HG03575 (cell line): ENCODE data around the gene RNASE13.
"Not testable (repeated sequence)": the region's sequence is repeated elsewhere in the genome, so short reads cannot be mapped to it uniquely, and the experiment has no call there.

ENCODE experiments used
- ATAC-seq: cut with Tn5 transposase; IDR thresholded peaks from one replicate; pipeline ENCODE4 v1.9.1; 2021; ENCODE audit not compliant: unreplicated experiment, insufficient number of reproducible peaks, low FRiP score; ENCODE audit errors: extremely low read depth

The RNASE13 gene

DNA sequence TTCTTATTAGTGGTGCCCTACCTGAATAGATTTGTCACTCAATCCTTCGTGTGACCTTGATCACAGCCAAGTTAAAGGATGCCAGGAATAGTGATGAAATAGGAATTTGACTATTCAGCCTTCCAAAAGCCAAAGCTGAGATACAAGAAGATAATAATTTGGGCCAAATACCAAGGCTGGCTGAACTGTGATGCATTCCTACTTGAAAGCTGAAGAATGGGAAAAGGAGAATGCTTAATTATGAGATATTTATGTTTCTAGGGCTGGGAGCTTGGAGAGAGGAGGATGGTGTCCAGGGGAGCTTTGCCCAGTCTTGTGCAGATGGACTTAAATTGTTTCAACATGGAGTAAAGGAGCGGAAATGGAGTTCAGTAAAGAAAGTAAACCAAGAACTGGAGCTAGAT is 12.8 kb upstream of the RNASE13 start:
- no peak for ATAC-seq

DNA sequence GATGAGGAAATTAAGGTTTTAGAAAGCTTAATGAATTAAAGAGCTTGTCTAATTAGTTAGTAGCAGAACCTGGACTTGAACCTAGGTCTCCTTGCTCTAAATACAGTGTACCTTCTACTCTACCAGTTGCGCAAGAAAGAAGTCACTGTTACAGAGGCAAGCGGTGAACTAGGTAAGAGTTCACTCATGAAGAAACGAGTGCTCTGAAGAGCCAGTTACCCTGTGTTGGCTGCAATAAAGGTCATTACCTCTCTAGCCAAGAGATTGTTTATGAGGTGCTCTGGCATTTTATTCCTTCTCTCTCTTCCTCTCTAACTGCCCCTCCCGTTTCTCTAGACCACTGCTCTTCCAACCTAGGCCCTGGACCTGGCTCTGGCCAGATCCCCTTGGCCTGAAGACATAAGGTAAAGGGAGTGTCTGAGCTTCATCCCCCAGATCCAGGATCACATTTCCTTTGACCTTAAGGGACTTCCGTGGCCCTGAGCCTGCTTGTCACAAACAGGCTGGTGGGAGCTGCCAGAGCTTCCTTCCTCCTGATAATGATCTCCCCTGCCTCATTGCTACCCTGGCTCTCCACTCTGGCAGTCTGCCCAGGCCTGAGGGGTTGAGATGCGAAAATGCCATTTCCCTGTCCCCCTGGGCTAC is 9.5 kb upstream of the RNASE13 start:
- ATAC-seq = no peak

DNA sequence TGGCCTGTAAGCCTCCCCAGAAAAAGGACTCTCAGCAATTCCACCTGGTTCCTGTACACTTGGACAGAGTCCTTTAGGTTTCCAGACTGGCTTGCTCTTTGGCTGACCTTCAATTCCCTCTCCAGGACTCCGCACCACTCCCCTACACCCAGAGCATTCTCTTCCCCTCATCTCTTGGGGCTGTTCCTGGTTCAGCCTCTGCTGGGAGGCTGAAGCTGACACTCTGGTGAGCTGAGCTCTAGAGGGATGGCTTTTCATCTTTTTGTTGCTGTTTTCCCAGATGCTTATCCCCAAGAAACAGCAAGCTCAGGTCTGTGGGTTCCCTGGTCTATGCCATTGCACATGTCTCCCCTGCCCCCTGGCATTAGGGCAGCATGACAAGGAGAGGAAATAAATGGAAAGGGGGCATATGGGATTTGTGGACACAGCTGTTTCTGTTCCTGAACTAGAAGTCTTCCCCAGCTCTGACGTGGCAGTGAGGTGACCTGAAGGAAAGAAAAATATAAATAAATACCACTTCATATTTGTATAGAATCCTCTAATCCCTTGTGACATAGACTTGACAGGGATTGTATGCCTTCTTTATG is 8.9 kb upstream of the RNASE13 start:
- ATAC-seq = no peak

DNA sequence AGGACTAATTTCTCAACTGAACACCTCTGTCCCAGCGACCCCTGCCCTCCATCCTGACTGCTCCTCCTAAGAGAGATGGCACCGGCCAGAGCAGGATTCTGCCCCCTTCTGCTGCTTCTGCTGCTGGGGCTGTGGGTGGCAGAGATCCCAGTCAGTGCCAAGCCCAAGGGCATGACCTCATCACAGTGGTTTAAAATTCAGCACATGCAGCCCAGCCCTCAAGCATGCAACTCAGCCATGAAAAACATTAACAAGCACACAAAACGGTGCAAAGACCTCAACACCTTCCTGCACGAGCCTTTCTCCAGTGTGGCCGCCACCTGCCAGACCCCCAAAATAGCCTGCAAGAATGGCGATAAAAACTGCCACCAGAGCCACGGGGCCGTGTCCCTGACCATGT is 8.3 kb upstream of the RNASE13 start:
- no peak for ATAC-seq

DNA sequence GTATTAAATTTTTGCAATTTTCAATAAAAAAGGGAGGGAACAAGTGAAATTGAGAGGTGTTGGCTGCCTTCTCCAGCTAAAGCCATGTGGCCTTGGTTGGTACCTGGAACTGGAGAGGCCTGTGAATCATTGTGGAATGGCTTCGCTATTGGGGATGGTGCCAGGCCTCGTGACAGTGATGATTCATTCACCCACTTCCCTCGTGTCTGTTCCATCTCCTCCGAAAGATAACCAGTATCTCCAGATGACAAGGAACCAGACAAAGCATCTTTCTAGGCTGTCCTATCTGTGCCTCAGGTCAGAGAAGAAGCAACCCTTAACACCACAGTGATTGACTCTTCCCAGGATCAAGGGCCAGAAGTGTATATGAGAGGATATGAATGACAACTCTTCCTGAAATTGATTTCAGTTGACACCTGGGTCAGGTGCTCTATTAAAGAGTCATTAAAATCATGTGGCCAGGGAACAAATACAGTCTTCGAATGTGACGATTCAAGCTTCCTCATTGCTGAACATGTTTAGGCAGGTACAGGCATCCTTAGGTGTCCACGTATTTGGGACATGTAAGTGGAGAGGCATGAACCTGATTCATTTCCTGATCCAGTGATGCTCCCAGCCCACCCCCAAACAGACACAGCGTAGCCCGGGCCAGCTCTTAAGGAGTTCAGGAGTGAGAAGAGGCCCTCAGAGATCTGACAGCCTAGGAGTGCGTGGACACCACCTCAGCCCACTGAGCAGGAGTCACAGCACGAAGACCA is 7.2 kb upstream of the RNASE13 start, which contains the start of gene RNASE7:
Gene RNASE7 (plus strand): TSS at position 687 of the 758 bp plus-strand sequence. CDS start 631 bp downstream, outside the sequence.
- no peak for ATAC-seq

DNA sequence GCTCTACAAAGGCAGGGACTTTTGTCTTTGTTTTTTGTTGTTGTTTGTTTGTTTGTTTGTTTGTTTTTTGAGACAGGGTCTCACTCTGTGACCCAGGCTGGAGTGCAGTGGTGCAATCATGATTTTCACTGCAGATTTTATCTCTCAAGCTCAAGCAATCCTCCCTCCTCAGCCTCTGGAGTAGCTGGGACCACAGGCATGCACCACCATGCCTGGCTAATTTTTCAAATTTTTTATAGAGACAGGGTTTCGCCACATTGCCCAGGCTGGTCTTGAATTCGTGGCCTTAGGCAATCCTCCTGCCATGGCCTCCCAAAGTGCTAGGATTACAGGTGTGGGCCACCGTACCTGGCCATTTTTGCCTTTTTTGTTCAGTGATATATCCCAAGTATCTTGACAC is 6.3 kb upstream of the RNASE13 start:
- ATAC-seq = not testable (repeated sequence)

DNA sequence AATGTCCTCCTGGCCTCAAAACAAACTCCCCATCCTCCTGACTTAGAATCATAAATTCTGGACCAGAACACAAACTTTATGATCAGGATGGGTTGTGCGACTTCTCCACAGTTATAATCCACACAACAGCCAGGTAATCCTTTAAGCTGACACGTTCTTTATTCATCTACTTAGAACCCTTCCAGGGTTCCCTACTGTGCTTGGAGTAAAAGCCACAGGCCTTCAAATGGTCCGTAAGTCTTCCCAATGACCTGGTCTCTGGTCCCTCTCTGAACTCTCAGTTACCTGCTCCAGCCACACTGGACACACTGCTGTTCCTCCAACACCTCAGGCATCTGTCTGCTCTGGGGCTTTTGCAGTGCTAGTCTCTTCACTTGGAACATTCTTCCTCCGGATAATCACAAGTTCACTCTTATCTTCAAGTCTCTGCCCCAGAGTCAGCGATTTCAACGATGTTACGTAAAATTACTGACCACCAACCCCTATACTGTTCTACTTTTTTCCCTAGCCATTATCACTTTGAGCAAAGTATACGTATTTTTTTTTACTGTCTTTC is 5.8 kb upstream of the RNASE13 start:
- ATAC-seq = no peak

DNA sequence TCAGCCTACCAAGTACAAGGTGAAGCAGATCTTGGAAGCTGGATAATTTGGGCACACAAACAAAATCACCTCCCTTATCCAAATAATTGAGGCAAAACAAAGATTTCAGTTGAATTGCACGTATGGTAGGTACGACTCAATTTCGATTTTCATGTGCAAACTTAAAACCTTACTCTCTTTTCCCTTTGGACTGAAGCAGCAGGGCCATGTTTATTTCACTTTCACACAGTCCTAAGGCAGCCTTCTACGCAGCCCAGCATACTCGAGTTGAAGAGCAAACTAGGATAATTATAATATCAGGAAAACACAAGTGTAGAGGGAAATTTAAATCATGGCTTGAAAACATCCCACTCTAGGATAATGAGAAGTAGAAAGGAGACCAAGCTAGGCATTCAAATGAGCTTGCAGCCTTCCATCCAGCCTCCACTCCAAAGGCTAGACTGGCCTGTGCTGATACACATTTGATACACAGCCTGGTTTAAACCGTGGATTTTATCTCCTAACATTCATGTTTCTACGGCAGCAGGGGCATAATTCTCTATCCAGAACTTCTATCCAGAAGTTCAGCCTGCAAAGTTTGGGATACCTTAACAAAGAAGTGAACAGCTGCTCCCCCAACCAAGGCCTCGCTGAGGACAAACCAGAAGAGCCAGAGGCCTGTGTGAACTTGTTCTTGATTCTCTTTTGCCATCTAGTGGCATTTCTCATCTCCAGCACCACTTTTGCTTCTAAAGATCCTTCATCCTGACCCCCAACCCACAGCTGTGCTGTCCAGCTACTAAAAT is 5.2 kb upstream of the RNASE13 start:
- no peak for ATAC-seq

DNA sequence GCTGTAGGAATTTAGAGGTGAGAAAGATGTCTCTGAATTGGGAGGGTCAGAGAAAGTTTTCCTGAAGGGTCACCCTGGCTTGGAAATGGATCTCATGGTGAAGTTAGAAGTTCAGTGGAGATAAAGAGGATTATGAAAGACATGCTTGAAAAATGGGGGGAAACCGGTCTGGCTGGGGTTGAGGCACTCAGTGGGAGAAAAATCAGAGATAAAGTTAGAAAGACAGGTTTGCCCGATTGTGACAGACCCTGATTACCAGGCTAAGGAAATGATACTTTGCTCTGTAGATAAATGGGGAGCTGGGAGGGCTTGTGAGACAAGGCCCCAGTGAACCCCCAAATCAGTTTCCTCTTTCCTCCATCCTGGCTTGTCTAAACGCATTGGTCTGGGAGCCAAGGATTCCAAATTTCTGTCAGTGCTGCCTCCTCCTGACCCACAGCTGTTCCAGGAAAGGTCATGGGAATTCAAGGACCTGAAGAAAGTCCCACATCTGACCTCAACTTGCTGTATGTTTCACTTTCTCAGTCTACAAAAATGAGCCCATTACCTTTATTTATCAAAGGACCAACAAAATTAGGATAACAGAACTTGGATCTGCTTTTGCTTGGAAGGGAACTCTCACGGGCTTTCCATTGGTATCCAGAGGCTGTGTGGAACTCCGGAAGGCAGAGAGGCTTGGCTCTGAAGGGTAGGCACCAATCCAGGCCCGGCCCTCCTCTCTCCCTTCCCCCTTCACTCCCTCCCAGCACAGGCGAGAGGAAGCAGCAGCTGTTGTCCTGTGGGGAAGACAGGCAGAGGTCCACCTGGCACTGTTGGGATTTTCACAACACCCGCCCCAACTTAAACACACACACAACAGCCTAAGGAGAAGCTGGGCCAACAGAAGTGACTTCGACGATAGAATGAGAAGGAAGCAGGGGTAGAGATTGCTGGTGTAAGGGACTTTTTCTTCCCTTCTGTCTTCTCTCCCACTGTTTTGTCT is 4.1 kb upstream of the RNASE13 start:
- no peak for ATAC-seq

DNA sequence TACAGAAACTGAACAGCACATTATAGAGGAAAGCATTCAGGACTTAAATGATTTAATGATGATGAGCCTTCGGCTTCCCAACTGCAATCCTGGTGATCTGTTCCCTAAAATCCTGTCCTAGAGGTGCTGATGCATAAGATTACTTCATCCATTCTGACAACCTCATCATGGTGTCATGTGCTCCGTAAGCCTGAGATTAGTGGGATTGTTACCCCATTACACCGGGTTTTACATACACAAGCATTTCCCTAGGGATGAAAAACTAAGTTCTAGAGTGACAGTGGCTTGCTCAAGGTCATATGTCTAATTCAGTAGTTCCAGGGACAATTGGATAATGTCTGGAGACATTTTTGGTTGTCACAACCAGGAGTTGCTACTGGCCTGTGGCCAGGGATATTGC is 2.5 kb upstream of the RNASE13 start:
- ATAC-seq = no peak

DNA sequence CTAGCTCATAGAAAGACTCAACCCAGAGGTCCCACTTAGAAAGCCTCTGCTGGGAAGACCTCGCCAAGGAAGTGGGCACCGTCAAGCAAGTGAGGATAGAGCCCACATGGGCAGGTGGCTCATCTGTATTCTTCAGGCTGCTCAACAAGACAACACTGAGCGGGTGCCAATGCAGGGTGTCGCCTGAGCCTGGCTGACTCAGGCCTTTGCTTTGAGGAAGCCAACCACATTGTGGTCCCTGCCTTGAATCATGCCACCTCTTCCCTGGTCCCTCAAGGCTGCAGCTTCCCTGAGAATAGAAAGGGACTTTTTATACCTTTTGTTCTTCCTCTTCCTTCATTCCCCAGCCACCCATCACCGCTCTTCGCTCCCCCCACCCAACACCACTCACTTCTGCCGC is 2.1 kb upstream of the RNASE13 start:
- no peak for ATAC-seq

DNA sequence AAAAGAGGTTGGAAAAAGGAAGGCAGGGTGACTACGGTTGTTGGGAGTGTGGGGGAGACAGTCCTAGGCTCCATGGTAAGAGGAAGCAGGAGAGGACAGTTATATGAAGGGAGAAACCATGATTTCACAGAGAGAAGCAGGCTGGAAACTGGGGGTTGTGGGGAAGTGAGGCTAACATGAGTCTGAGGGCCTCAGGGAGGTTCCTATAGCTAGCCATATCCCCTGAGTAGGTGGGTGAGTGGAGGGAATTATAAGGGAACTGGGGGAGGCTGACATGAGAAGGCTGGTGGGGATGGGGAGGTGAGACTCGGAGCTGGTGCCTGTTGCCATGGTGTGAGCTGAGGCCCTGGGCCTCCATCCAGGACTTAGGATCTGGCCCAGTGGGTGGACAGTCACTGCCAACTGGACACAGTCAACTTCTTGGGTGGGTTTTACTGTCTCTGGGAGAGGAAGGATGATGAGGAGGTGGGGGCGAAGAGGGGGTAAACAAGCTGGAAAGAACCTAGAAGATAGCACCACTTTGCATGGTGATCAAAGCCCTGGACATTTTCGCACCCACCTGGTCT is 1.4 kb downstream of the RNASE13 start:
- no peak for ATAC-seq

DNA sequence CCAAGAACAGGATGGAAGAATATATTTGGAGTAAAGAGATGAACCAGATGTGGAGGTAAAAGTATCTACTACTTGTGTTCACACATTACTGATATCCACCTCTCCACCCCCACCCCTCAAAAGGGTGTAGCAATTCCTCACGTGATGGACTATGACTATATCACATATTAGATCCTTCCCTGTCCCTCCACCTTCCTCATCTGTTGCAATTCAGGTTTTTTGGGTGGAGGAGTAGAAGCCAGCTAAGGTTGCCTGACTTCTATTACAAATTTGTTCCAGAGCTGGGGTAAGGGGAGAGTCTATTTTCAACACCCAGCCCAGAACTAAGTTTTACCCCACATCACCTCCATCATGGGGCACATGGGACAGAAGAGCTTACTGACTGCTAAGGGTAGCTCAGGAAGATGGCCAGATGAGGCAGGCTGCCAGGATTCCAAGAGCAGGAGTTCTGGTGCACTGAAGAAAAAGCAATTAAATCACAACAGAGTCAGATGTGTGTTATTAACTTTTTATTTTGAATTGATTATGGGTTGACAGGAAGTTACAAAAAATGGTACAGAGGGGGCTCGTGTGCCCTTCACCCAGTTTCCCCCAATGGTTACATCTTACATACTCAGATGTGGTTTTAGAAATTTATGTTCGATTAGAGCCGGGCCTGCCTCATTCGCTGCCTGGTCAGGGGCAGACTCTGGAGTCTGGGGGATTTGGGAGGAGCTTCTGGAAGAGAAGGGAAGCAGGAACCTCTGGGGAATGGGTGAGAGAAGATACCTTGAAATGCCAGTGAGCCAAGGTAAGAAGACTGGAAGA is 2.1 kb downstream of the RNASE13 start:
- ATAC-seq = no peak

DNA sequence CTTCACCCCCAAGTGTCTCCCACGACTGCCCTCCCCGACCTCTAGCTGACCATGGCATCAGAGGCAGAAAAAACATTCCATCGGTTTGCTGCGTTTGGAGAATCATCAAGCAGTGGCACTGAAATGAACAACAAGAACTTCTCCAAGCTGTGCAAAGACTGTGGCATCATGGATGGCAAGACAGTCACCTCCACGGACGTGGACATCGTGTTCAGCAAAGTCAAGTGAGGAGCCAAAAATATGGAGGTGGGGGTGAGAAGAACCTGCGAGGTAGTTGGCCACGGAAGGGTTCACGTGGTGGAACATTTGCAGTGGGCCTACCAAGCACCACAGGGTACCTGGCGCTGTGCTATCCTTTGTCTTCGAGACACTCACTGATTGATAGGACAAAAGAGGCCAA is 4.1 kb downstream of the RNASE13 start:
- no peak for ATAC-seq

DNA sequence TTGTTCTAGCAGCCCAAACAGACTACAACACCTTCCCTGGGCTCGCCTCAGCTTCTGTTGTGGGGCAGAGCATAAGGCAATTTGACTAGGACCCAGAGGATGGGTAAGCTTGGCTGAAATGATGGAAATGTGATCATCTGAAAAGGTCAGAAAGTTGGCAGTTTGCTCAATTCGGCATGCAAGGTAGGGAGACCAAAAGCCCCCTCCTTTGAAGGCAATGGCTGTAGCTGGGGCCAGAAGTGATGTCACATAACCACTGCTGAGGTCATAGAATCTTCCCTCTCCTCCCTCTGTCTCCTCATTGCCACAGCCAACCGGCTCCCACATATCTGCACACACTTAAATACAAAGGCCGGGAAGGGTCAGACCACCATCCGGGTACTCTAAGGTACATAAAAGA is 4.7 kb downstream of the RNASE13 start, which contains the start of gene TPPP2:
Gene TPPP2 (plus strand): TSS at position 301 of the 400 bp plus-strand sequence. CDS start 365 bp downstream, outside the sequence.
- ATAC-seq = no peak

DNA sequence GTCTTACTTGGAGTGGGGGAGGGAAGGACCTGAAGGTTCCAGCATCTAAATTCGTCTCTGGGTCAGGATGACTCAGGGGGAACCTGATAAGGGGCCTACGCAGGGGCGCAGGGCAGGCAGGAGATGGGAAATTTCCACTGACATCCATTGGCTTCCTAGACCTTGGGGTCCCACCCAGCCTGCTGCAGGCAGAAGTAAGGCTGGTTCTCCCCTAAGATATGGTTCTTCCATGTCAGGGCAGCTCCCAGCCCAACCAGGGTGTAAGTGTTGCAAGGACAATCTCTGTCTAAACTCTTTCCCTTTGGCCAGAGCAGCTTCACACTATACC is 7.7 kb downstream of the RNASE13 start:
- no peak for ATAC-seq
